ENCODE measurements around the gene LLPH.

The LLPH gene

GRCh38 chr12:66071549-66071948 is 59.0 kb downstream of the LLPH start:
- TF ChIP-seq, protein P1, sequence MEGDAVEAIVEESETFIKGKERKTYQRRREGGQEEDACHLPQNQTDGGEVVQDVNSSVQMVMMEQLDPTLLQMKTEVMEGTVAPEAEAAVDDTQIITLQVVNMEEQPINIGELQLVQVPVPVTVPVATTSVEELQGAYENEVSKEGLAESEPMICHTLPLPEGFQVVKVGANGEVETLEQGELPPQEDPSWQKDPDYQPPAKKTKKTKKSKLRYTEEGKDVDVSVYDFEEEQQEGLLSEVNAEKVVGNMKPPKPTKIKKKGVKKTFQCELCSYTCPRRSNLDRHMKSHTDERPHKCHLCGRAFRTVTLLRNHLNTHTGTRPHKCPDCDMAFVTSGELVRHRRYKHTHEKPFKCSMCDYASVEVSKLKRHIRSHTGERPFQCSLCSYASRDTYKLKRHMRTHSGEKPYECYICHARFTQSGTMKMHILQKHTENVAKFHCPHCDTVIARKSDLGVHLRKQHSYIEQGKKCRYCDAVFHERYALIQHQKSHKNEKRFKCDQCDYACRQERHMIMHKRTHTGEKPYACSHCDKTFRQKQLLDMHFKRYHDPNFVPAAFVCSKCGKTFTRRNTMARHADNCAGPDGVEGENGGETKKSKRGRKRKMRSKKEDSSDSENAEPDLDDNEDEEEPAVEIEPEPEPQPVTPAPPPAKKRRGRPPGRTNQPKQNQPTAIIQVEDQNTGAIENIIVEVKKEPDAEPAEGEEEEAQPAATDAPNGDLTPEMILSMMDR (conservative IDR thresholded peaks at IDR 0.05; ENCODE audit: control insufficient read depth, insufficient read depth, low read depth, low read length): no peak
- no peak overlapping the region for H3K4me3 ChIP-seq (ENCODE audit: control insufficient read depth, low read depth, low read length)
- no peak for DNase-seq (ENCODE audit: low read depth)

GRCh38 chr12:66070378-66071120 is 60.0 kb downstream of the LLPH start:
- DNase-seq (ENCODE audit: low read depth): no peak
- H3K4me3 ChIP-seq (ENCODE audit: control insufficient read depth, low read depth, low read length): no peak overlapping the region
- TF ChIP-seq, protein P1 (conservative IDR thresholded peaks at IDR 0.05; ENCODE audit: control insufficient read depth, insufficient read depth, low read depth, low read length): no peak

- TF ChIP-seq, protein P1 (conservative IDR thresholded peaks at IDR 0.05; ENCODE audit: control insufficient read depth, insufficient read depth, low read depth, low read length): no peak
- DNase-seq (ENCODE audit: low read depth): no peak
- no peak overlapping the region for H3K4me3 ChIP-seq (ENCODE audit: control insufficient read depth, low read depth, low read length)
These were observed 63.5 kb downstream of the LLPH start for GRCh38 chr12:66066929-66067523.

Data from fibroblast of mammary gland (primary cell).